HG03521 (cell line): Measurements from ENCODE around the gene PPAT.
A peak's percentile ranks its signal among the peaks of the same experiment; 100 is the strongest.
"Not testable (repeated sequence)": the region's sequence is repeated elsewhere in the genome, so short reads cannot be mapped to it uniquely, and the experiment has no call there.

Source experiments
- ATAC-seq: cut with Tn5 transposase; IDR thresholded peaks from one replicate; pipeline ENCODE4 v1.9.1; 2021; ENCODE audit warnings: mild to moderate bottlenecking, moderate library complexity; ENCODE audit not compliant: unreplicated experiment

Gene PPAT

GRCh38 chr4:56387023-56388001 lies 48.1 kb downstream of the PPAT start, which contains the start of gene AASDH:
Gene AASDH (minus strand): TSS chr4:56387491. CDS start chr4:56384299, 3,192 bp downstream.
- ATAC-seq: peak; percentile 91

GRCh38 chr4:56386091-56386490 lies 49.3 kb downstream of the PPAT start:
- no peak for ATAC-seq

- ATAC-seq: no peak
Measured at GRCh38 chr4:56375458-56375857, 60.0 kb downstream of the PPAT start.

GRCh38 chr4:56374956-56375355 lies 60.5 kb downstream of the PPAT start:
- no peak for ATAC-seq

- no peak for ATAC-seq
Measured at GRCh38 chr4:56372774-56373173, 62.6 kb downstream of the PPAT start.

- no peak for ATAC-seq
Measured at GRCh38 chr4:56371426-56372220, 63.8 kb downstream of the PPAT start.

- no peak for ATAC-seq
Measured at GRCh38 chr4:56370377-56370776, 65.0 kb downstream of the PPAT start.

GRCh38 chr4:56362981-56363380 lies 72.4 kb downstream of the PPAT start:
- ATAC-seq: not testable (repeated sequence)

GRCh38 chr4:56360071-56360470 lies 75.3 kb downstream of the PPAT start:
- no peak for ATAC-seq

- ATAC-seq: no peak
Measured at GRCh38 chr4:56356650-56357049, 78.8 kb downstream of the PPAT start.

GRCh38 chr4:56348576-56348975 lies 86.8 kb downstream of the PPAT start:
- ATAC-seq: no peak

GRCh38 chr4:56345458-56345857 lies 90.0 kb downstream of the PPAT start:
- no peak for ATAC-seq
